H1 (cell line): ENCODE data around the gene ZDHHC11B. TPM values are rescaled to one million over a fixed set of nuclear protein-coding genes. Genes with fewer than 3 reads are reported as not detected.

Experiments
- CTCF ChIA-PET: fragments of 300-600 bp; sonication (Branson Sonifier 250); formaldehyde crosslinking; loops from one replicate; lab custom pipeline; 2021; ENCODE audit not compliant: partially characterized antibody; lab: Charles Lee
- POLR2A ChIA-PET: fragments of 300-600 bp; sonication (Branson Sonifier 250); formaldehyde crosslinking; loops from one replicate; lab custom pipeline; 2021; ENCODE audit warnings: inconsistent platforms; ENCODE audit not compliant: partially characterized antibody; lab: Charles Lee
- DNase-seq, 2 experiments: peaks; one replicate each; pipeline versions ENCODE4 v3.0.0 to v3.0.0-alpha.2; 2010 to 2022; ENCODE audit warnings: low spot score in 2 of 2, low read depth in 1 of 2, mixed read lengths in 1 of 2
- FAIRE-seq: peaks from 2 replicates; lab custom pipeline; 2011; peaks lifted over from hg19 to GRCh38; lab: Jason Lieb, UNC
- H2AFZ ChIP-seq: 2 replicates; pipeline ENCODE4 v1.8.1; 2012; ENCODE audit warnings: low read length, inconsistent platforms
- H2AK5ac ChIP-seq: 2 replicates; pipeline ENCODE4 v1.6.1; 2013; ENCODE audit warnings: low read depth, low read length
- H2BK120ac ChIP-seq: replicated peaks from 2 replicates; pipeline ENCODE3; 2013; ENCODE audit warnings: low read depth, low read length, inconsistent platforms
- H2BK12ac ChIP-seq: 2 replicates; pipeline ENCODE4 v1.6.1; 2013; ENCODE audit warnings: low read depth, low read length
- H2BK15ac ChIP-seq: 2 replicates; pipeline ENCODE4 v1.6.1; 2013; ENCODE audit warnings: low read length
- H2BK20ac ChIP-seq: 2 replicates; pipeline ENCODE4 v1.6.1; 2013; ENCODE audit warnings: low read length
- H2BK5ac ChIP-seq: 2 replicates; pipeline ENCODE4 v1.6.1; 2013; ENCODE audit warnings: low read depth, low read length
- H3K14ac ChIP-seq: 2 replicates; pipeline ENCODE4 v1.6.1; 2013; ENCODE audit warnings: inconsistent platforms; ENCODE audit not compliant: insufficient read length
- H3K18ac ChIP-seq: 2 replicates; pipeline ENCODE4 v1.6.1; 2013; ENCODE audit warnings: low read length; ENCODE audit errors: extremely low read depth
- H3K23ac ChIP-seq: 2 replicates; pipeline ENCODE4 v1.6.1; 2013; ENCODE audit warnings: inconsistent platforms; ENCODE audit not compliant: insufficient read length
- H3K23me2 ChIP-seq: 2 replicates; pipeline ENCODE4 v1.6.1; 2013; ENCODE audit warnings: low read depth, low read length
- H3K27ac ChIP-seq: 2 replicates; pipeline ENCODE4 v1.6.1; 2011; ENCODE audit warnings: low read depth, low read length, inconsistent platforms
- H3K27me3 ChIP-seq, 4 experiments: replicated peaks in 1 of 4; 1 replicate in 1 of 4; 2 replicates in 3 of 4; pipeline versions ENCODE4 v1.6.1 to v1.8.1; 2011 to 2013; ENCODE audit warnings: low read length in 3 of 4, mild to moderate bottlenecking in 3 of 4, inconsistent platforms in 2 of 4, mixed read lengths in 2 of 4, moderate library complexity in 1 of 4; ENCODE audit not compliant: control insufficient read depth in 3 of 4, insufficient read depth in 3 of 4; ENCODE audit errors: extremely low read depth in 1 of 4
- H3K36me3 ChIP-seq, 4 experiments: 2 replicates each; pipeline versions ENCODE4 v1.6.1 to v1.8.1; 2011 to 2013; ENCODE audit warnings: mild to moderate bottlenecking in 4 of 4, low read length in 3 of 4, moderate library complexity in 2 of 4, control low read depth in 1 of 4, inconsistent platforms in 1 of 4; ENCODE audit not compliant: insufficient read depth in 4 of 4, control insufficient read depth in 2 of 4
- H3K4ac ChIP-seq: replicated peaks from 2 replicates; pipeline ENCODE3; 2013; ENCODE audit warnings: low read length, low read depth, mixed read lengths, inconsistent platforms; ENCODE audit not compliant: insufficient read length
- H3K4me1 ChIP-seq, 4 experiments: replicated peaks in 1 of 4; 1 replicate in 1 of 4; 2 replicates in 3 of 4; pipeline versions ENCODE4 v1.6.1 to v1.8.1; 2011 to 2013; ENCODE audit warnings: low read length in 3 of 4, inconsistent platforms in 2 of 4, mixed read lengths in 1 of 4; ENCODE audit not compliant: insufficient read depth in 4 of 4, control insufficient read depth in 3 of 4
- H3K4me2 ChIP-seq, 2 experiments: 2 replicates each; pipeline versions ENCODE4 v1.6.1 to v1.8.1; 2011 to 2013; ENCODE audit warnings: low read depth in 2 of 2, low read length in 2 of 2, control low read depth in 1 of 2, inconsistent platforms in 1 of 2, mild to moderate bottlenecking in 1 of 2; ENCODE audit not compliant: insufficient read depth in 1 of 2
- H3K4me3 ChIP-seq, 4 experiments: fragments of 200-600, 300-600 bp in 1 of 4; sonication (generic), shearing (Covaris generic), sonication (Bioruptor Twin) in 1 of 4; 2 replicates each; pipeline versions ENCODE4 v1.5.1 to v1.8.1; 2011 to 2016; ENCODE audit warnings: low read length in 4 of 4, low read depth in 3 of 4, control low read depth in 2 of 4, inconsistent platforms in 2 of 4, mild to moderate bottlenecking in 2 of 4, mixed read lengths in 1 of 4, moderate library complexity in 1 of 4; ENCODE audit not compliant: insufficient read depth in 2 of 4; ENCODE audit errors: extremely low read depth in 1 of 4
- H3K56ac ChIP-seq: replicated peaks from 2 replicates; pipeline ENCODE3; 2013; ENCODE audit warnings: low read depth, mild to moderate bottlenecking, mixed read lengths, low read length, inconsistent platforms; ENCODE audit not compliant: insufficient read length
- H3K79me1 ChIP-seq: 2 replicates; pipeline ENCODE4 v1.6.1; 2013; ENCODE audit warnings: low read depth, low read length, control low read depth
- H3K79me2 ChIP-seq, 2 experiments: 2 replicates each; pipeline versions ENCODE4 v1.6.1 to v1.8.1; 2012 to 2013; ENCODE audit warnings: low read length in 2 of 2, mild to moderate bottlenecking in 2 of 2, inconsistent platforms in 1 of 2; ENCODE audit not compliant: insufficient read depth in 2 of 2, control insufficient read depth in 1 of 2
- H3K9ac ChIP-seq, 4 experiments: replicated peaks in 1 of 4; 1 replicate in 1 of 4; 2 replicates in 3 of 4; pipeline versions ENCODE4 v1.6.1 to v1.8.1; 2011 to 2013; ENCODE audit warnings: low read depth in 3 of 4, low read length in 3 of 4, control low read depth in 2 of 4, mild to moderate bottlenecking in 2 of 4, moderate library complexity in 2 of 4, inconsistent platforms in 1 of 4; ENCODE audit errors: extremely low read depth in 1 of 4
- H3K9me3 ChIP-seq, 2 experiments: 2 replicates each; pipeline versions ENCODE4 v1.6.1 to v1.8.1; 2012 to 2013; ENCODE audit warnings: mild to moderate bottlenecking in 2 of 2, moderate library complexity in 2 of 2, control low read depth in 1 of 2, inconsistent platforms in 1 of 2, low read depth in 1 of 2, low read length in 1 of 2, mixed read lengths in 1 of 2; ENCODE audit not compliant: insufficient read depth in 2 of 2
- H4K20me1 ChIP-seq, 2 experiments: replicated peaks in 1 of 2; 2 replicates each; pipeline versions ENCODE3 to v1.8.1; 2011 to 2013; ENCODE audit warnings: inconsistent platforms in 2 of 2, low read length in 2 of 2, mild to moderate bottlenecking in 1 of 2; ENCODE audit not compliant: insufficient read depth in 2 of 2, control insufficient read depth in 1 of 2
- H4K5ac ChIP-seq: 2 replicates; pipeline ENCODE4 v1.6.1; 2013; ENCODE audit warnings: low read length, low read depth, mixed read lengths, inconsistent platforms; ENCODE audit not compliant: insufficient read length
- H4K8ac ChIP-seq: 2 replicates; pipeline ENCODE4 v1.8.0; 2013; ENCODE audit warnings: mild to moderate bottlenecking, moderate library complexity, low read length, inconsistent platforms; ENCODE audit not compliant: insufficient read depth; ENCODE audit errors: extremely low read depth
- H4K91ac ChIP-seq: replicated peaks from 2 replicates; pipeline ENCODE3; 2013; ENCODE audit warnings: low read length, mixed read lengths, inconsistent platforms; ENCODE audit not compliant: insufficient read length
- ASH2L ChIP-seq: fragments of 200-600, 300-600 bp; sonication (generic); IDR thresholded peaks from one replicate; pipeline ENCODE4 v1.7.1; 2017; ENCODE audit warnings: low read length
- CREB1 ChIP-seq: IDR thresholded peaks from 2 replicates; pipeline ENCODE4 v1.6.1; 2012; ENCODE audit warnings: inconsistent platforms
- CTBP2 ChIP-seq: IDR thresholded peaks from 2 replicates; pipeline ENCODE4 v1.7.0; 2011; ENCODE audit warnings: borderline replicate concordance, mild to moderate bottlenecking, moderate library complexity, mixed read lengths, low read length; ENCODE audit not compliant: insufficient read depth, insufficient read length
- EGR1 ChIP-seq: IDR thresholded peaks from 2 replicates; pipeline ENCODE4 v1.6.1; 2011; ENCODE audit warnings: low read depth, low read length, borderline replicate concordance
- EP300 ChIP-seq, 2 experiments: IDR thresholded peaks; 1 replicate in 1 of 2; 2 replicates in 1 of 2; pipeline ENCODE4 v1.6.1; 2011 to 2012; ENCODE audit warnings: low read depth in 2 of 2, low read length in 2 of 2, mild to moderate bottlenecking in 2 of 2, borderline replicate concordance in 1 of 2, inconsistent platforms in 1 of 2, moderate library complexity in 1 of 2
- GTF2F1 ChIP-seq: IDR thresholded peaks from 2 replicates; pipeline ENCODE4 v1.6.1; 2012; ENCODE audit warnings: low read depth, low read length, improper control_type of control experiment, borderline replicate concordance
- MAFK ChIP-seq: IDR thresholded peaks from 2 replicates; pipeline ENCODE4 v1.6.1; 2012; ENCODE audit warnings: low read depth, mild to moderate bottlenecking, improper control_type of control experiment, low read length
- NANOG ChIP-seq: IDR thresholded peaks from 2 replicates; pipeline ENCODE4 v1.6.1; 2011; ENCODE audit warnings: low read length, low read depth, mild to moderate bottlenecking, inconsistent platforms; ENCODE audit not compliant: insufficient read depth, poor library complexity, severe bottlenecking
- PHF8 ChIP-seq: fragments of 200-600 bp; sonication (generic); conservative IDR thresholded peaks from 2 replicates; pipeline ENCODE4 v1.7.1; 2012; ENCODE audit warnings: low read depth, mild to moderate bottlenecking, inconsistent platforms, low read length, moderate library complexity
- SUZ12 ChIP-seq: fragments of 200-600 bp; sonication (generic); IDR thresholded peaks from 2 replicates; pipeline ENCODE4 v1.6.1; 2012; ENCODE audit warnings: mild to moderate bottlenecking, inconsistent platforms, low read length, moderate library complexity, mixed read lengths
- ZNF274 ChIP-seq: IDR thresholded peaks from 2 replicates; pipeline ENCODE4 v1.7.0; 2012; ENCODE audit warnings: low read length, borderline replicate concordance; ENCODE audit errors: extremely low read depth
- WGBS, 2 experiments: shearing (Covaris generic) in 1 of 2; methylation state at CpG; one replicate each; pipeline versions ENCODE4 v1.1.6 to v1.1.7; 2013 to 2015; ENCODE audit warnings: low lambda C conversion rate in 2 of 2, mixed read lengths in 2 of 2, inconsistent platforms in 1 of 2, low coverage in 1 of 2, missing lambda C conversion rate in 1 of 2; ENCODE audit not compliant: insufficient replicate concordance in 2 of 2, insufficient coverage in 1 of 2, insufficient read length in 1 of 2; ENCODE audit errors: extremely low coverage in 1 of 2, missing lambda C conversion rate in 1 of 2; 5-methylcytosine and 5-hydroxymethylcytosine counted together
- polyA plus RNA-seq, 7 experiments: library from polyadenylated mRNA; depleted of rRNA in 3 of 7; stranded (reverse) in 5 of 7; unstranded in 2 of 7; fragments of >200 nt in 5 of 7; fragments of 200-250 nt in 2 of 7; gene quantifications; 1 replicate in 5 of 7; 2 replicates in 1 of 7; 4 replicates in 1 of 7; pipeline versions ENCODE4 v1.2.1 to v1.2.3, GENCODE V29; 2011 to 2013; ENCODE audit warnings: missing spikeins in 2 of 7, mixed read lengths in 2 of 7
- total RNA-seq: library from RNA; stranded (reverse); fragmentation: NEBNext Ultra II Directional; extraction: Animal tissue kit (Norgen Biotek cat#: 25700); gene quantifications from 2 replicates; pipeline ENCODE4 v1.2.1, GENCODE V29; 2021
- TF ChIP-seq, protein P1 (sequence below): IDR thresholded peaks from 2 replicates; pipeline ENCODE4 v1.6.1; 2012; ENCODE audit warnings: low read length, inconsistent platforms

Gene ZDHHC11B
- total and polyA plus RNA-seq, 2 of the 8 experiments (the other 6 are each of a cell fraction or from before 2014, with no cell fraction given), result 0.29 to 2.5 TPM

DNA sequence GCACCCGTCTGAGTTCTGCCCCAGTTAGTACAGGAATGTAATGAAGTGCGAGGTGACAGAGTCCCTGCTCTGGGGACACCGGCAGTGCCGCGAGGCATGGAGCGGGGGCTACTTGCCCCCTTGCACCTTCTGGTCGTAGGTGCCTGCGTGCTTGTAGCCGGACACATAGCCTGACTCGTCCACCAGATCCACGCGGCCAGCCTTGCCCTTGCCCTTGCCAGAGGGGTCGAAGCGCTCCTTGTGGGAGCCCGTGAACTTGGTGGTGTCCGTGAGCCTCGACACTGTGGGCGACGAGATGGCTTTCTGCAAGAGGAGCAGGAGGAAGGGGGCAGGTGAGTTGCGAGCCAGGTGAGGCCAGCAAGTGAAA lies 119.6 kb downstream of the ZDHHC11B start:
- no peak overlapping the region for H4K8ac ChIP-seq
- peaks cover 7 to 19% of the 10 kb centered on the region in 2 experiments for H4K20me1 ChIP-seq
- ChIA-PET POLR2A (no interaction called here), CTCF (no interaction called here)
- H2BK5ac ChIP-seq, result no peak overlapping the region
- H2BK120ac ChIP-seq, result no peak overlapping the region
- H2AFZ ChIP-seq, result no peak overlapping the region
- DNase-seq (no peak), FAIRE-seq (no peak)
- no peaks in the 10 kb centered on the region for H3K79me2 ChIP-seq
- no peaks in the 10 kb centered on the region for H3K23me2 ChIP-seq
- no peak overlapping the region for H3K23ac ChIP-seq
- H2AK5ac ChIP-seq, result no peak overlapping the region
- H2BK20ac ChIP-seq, result no peak overlapping the region
- no peak overlapping the region for H3K18ac ChIP-seq
- WGBS, 2 experiments, result 91% methylated on average over 17 of the region's 20 CpGs; no CpG with 5 or more reads in 1 of the 2 experiments
- peaks cover 0 to 5% (median 0%) of the 10 kb centered on the region in 4 experiments; a peak in 2 of 7 replicates for H3K4me1 ChIP-seq
- H3K36me3 ChIP-seq, result peaks cover 3 to 35% (median 8%) of the 10 kb centered on the region in 4 experiments; a peak in 7 of 8 replicates
- no peak overlapping the region for H3K14ac ChIP-seq
- no peak overlapping the region for H4K5ac ChIP-seq
- H3K79me1 ChIP-seq, result peaks cover 4% of the 10 kb centered on the region; the same call in 1 of the 2 replicates
- no peaks in the 10 kb centered on the region for H3K27me3 ChIP-seq
- H3K4ac ChIP-seq, result no peak overlapping the region
- no peak overlapping the region for H3K27ac ChIP-seq
- no peaks in the 10 kb centered on the region for H3K9me3 ChIP-seq
- no peak overlapping the region for H2BK12ac ChIP-seq
- H3K4me3 ChIP-seq, result no peak overlapping the region
- no peak overlapping the region for H4K91ac ChIP-seq
- H3K56ac ChIP-seq, result no peak overlapping the region
- H2BK15ac ChIP-seq, result no peak overlapping the region
- H3K4me2 ChIP-seq, result no peak overlapping the region
- no peak overlapping the region for H3K9ac ChIP-seq
- TF ChIP-seq EP300 (IDR thresholded peaks at IDR 0.05; ENCODE audit: borderline replicate concordance in 1 of 2, low read depth in 2 of 2, low read length in 2 of 2) (no peak), MAFK (no peak), CREB1 (no peak), ZNF274 (no peak), GTF2F1 (no peak), PHF8 (no peak), SUZ12 (no peak), EGR1 (no peak), ASH2L (no peak), CTBP2 (no peak), NANOG (no peak)
- TF ChIP-seq, protein P1, sequence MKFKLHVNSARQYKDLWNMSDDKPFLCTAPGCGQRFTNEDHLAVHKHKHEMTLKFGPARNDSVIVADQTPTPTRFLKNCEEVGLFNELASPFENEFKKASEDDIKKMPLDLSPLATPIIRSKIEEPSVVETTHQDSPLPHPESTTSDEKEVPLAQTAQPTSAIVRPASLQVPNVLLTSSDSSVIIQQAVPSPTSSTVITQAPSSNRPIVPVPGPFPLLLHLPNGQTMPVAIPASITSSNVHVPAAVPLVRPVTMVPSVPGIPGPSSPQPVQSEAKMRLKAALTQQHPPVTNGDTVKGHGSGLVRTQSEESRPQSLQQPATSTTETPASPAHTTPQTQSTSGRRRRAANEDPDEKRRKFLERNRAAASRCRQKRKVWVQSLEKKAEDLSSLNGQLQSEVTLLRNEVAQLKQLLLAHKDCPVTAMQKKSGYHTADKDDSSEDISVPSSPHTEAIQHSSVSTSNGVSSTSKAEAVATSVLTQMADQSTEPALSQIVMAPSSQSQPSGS, result no peak
